Stimulated activated CD8-positive, alpha-beta memory T cell treated with anti-CD3 and anti-CD28 coated beads, Interleukin-4, amount 100 ng/mL, for 24 hours (primary cell): Measurements from ENCODE around the gene ADSL.

Experiments
- DNase-seq: peaks from one replicate; pipeline ENCODE4 v3.0.0-alpha.2; 2020; ENCODE audit warnings: low read depth

The ADSL gene

DNA sequence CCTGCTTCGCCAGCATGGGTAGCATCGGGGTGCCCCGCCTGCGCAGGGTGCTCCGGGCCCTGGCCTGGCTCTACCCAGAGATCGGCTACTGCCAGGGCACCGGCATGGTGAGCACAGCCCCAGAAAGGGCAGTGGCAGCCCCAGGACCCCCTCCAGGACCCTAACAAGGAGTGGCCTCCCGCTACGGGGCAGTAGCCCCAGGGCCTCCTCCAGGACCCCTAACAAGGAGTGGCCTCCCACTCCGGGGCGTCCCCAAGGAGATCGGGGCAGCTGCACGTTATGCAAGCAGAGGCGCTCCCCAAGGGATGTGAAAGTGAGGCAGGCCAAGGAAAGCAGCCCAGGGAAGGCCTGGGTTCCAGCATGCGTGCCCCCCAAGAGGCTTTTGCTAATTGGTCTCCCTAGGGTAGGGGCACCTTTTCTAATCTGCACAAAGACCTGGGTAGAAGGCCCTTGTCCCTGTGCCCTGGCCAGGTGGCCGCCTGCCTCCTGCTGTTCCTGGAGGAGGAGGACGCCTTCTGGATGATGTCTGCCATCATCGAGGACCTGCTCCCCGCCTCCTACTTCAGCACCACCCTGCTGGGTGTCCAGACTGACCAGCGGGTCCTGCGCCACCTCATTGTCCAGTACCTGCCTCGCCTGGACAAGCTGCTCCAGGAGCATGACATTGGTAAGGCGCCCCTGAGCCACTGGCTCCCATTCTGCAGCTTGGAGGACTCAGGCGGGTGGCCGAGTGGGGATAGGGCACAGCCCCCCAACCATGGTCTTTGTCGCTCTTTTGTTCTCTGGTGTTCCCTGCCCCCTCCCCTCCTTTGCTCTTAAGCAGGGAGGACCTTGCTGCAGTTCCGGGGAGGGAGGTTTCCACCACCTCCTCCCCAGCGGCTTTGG lies 59.1 kb downstream of the ADSL start:
- DNase-seq: no peak

- no peak for DNase-seq
These were observed 60.0 kb downstream of the ADSL start for GRCh38 chr22:40406063-40406890.

GRCh38 chr22:40407021-40407761 lies 60.9 kb downstream of the ADSL start:
- no peak for DNase-seq

DNA sequence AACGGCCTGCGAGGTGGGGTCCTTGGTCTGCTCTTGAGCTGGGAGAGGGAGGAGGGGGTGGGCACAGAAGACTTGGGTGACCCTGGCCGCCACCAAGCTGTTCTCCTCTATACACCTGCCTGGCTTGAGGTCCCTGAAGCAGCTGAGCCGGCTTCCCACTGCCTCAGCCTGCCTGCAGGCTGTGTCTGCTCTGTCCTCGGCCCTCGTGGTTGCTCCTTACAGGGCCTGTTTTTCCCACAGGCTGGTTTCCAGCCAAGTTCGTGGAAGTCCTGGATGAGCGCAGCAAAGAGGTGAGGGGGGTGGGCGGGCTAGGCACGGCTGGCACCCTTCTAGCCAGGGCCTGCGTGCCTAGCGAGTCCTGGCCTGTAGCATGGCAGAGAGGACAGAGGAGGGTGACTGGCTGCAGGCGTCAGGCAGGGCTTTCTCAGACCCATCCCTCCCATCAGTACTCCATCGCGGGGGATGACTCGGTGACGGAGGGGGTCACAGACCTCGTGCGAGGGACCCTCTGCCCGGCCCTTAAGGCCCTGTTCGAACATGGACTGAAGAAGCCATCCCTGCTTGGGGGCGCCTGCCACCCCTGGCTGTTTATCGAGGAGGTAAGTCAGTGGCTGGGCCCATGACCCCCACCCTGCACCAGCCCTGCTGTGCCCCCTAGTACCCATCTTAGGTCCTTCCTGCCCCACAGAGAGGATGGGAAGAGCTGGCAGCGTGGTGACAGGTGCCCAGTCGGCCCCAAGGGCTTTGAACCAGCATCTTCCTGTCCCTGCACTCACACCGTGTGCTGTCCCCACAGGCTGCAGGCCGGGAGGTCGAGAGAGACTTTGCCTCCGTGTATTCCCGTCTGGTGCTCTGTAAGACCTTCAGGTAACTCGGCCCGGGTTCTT lies 61.8 kb downstream of the ADSL start:
- DNase-seq: no peak

DNA sequence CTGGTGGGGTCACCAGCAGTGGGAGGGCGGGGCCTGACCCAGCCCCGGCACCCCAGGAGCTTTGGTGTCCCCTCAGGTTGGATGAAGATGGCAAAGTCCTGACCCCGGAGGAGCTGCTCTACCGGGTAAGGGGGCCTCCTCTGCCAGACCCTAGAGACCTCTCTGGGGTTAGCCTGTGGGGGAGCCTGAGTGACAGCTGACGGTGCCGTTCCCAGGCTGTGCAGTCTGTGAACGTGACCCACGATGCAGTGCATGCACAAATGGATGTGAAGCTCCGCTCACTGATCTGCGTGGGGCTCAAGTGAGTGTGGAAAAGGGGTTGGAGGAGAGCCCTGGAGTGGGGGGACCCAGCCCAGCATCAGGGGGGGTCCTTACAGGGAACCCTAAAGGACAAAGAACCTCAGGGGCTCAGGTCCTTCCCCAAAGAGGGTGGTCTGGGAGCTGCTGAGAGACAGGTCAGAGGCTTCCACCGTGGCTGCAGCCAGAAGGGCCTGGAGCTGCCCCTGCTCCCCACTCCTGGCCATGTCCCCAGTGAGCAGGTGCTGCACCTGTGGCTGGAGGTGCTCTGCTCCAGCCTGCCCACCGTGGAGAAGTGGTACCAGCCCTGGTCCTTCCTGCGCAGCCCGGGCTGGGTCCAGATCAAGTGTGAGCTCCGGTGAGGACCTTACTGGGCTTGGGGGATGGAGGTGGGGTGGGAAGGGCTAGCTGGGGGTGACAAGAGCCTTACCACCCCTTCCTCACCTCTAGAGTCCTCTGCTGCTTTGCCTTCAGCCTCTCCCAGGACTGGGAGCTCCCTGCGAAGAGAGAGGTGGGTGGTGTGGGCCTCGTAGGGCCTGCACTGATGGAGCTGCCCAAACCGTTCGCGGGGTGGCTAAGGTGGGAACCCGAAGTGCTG lies 62.7 kb downstream of the ADSL start:
- DNase-seq: no peak

DNA sequence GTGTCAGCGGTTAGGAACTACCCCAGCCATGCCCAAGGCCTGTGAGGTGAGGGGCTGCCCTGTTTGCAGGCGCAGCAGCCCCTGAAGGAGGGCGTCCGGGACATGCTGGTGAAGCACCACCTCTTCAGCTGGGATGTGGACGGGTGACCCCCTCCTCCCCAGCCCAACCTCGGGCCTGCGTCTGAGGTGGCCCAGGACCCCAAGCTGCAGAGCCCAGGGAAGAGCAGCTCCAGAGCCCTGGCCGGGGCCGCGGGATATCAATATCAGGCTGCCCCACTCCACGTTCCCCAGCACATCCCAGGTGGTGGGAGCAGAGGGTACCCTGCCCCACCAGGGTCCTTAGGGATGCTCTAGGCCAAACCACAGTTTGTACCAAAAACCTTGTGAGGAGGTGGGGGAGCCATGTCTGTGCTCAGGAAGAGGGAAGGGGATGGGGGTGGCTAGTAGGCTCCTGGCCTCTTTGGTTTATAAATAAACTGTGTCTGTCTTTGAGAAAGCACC lies 63.4 kb downstream of the ADSL start:
- DNase-seq: no peak

DNA sequence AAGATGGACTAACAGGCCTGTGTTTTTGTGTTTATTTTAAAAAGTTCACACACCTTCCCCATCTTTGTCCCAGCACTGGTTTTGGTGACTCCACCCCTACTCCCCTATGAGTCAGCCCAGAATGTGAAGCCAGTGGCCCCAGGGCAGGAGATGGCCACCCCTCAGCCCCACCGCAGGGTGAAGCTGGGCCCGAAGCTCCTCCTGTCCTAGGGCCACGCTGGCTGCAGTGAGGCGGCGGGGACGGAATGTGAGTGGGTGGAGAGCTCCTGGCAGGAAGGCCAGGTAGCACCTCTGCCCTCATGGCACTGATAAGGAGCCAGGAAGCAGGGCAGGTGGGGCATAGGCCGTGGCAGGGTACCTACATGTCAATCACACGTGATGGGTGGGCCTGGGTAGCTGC lies 64.0 kb downstream of the ADSL start:
- DNase-seq: no peak

GRCh38 chr22:40410731-40411505 lies 64.6 kb downstream of the ADSL start:
- no peak for DNase-seq

DNA sequence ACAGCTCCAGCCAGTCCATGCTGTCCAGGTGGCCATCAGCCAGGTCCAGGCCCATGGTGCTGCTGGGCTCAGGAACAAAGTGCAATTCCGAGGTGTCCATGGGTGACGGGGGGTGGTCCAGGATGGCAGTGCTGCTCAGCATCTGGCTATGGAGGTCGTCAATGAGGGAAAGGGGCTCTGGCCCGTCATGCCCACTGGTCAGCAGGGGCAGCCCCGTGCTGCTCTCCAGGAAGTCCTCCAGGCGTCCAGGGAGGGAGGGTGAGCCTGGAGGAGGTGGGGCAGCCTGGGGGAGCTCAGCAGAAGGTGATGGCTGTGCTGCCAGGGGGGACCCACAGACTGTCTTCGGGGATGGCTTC lies 65.2 kb downstream of the ADSL start:
- no peak for DNase-seq

DNA sequence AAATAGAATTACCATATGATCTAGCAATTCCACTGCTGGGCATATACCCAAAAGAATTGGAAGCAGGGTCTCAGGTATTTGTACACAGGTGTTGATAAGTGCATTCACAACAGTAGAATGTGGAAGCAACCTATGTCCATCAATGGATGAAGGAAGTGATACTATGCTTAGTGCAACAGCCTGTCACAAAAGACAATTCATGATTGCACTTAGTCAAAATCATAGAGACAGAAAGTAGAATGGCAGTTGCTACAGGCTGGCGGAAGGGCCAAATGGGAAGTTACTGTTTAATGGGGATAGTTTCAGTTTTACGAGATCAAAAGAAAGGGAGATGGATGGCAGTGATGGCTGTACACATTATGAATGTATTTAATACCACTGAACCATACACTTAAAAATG lies 66.1 kb downstream of the ADSL start:
- DNase-seq: no peak

- no peak for DNase-seq
These were observed 67.6 kb downstream of the ADSL start for GRCh38 chr22:40413873-40414272.

DNA sequence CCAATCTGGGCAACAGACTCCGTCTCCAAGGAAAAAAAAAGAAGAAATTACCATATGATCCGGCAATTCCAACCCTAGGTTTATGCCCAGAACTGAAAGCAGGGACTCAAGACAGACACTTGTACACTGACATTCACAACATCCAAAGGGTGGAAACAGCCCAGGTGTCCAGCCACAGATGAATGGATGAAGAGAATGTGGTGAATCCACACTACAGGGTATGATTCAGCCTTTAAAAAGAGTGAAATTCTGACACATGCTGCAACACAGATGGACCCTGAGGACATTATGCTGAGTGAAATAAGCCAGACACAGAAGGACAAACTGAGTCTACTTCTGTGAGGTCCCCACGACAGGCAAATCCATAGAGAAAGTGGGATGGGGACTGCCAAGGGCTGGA lies 68.0 kb downstream of the ADSL start:
- DNase-seq: no peak

DNA sequence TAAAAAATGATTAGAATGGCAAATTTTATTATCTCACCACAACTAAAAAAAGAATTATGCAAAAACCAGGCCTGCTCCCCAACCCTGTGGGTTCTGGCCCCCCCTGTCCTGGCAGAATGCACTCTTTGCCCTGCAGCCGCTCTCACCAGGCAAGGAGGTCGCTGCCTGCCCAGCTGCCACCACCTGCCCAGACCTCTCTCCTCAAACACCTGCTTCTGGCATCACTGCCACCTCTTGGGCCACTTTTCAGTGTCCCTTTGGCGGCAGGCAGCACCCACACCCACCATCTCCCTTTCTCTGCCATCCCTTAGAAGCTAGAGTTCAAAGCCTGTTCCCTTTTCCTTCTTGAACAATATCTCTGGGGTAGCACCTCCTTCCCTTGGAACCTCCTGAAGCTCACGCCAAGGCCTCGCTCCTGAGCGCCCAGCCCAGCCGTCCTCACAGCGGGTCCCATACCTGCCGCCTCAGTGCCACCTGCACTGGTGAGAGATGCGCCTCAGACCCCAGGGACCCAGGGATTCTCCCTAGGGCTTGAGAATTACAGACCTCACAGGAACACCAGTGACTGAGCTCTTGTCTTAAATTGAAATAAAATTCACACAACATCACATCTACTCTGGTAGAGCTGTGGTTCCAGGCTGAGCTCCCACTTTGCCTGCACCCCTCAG lies 68.7 kb downstream of the ADSL start:
- no peak for DNase-seq

- no peak for DNase-seq
These were observed 69.4 kb downstream of the ADSL start for GRCh38 chr22:40415531-40416266.

DNA sequence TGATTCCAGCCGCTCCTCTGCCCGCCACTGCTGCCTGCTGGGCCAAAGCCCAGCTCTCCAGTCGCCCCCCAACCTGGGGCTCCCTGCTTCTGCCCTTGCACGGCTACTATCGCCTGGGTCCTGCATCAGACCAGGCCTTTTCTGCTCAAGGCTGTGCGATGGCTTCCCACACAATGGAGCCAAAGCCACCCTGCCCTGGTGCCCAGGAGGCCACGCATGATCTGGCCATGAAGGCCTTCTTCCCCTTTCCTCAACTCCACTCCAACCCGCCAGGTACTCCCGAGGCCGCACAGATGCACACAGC lies 69.9 kb downstream of the ADSL start:
- DNase-seq: no peak

GRCh38 chr22:40416636-40417035 lies 70.3 kb downstream of the ADSL start:
- no peak for DNase-seq

- DNase-seq: no peak
These were observed 70.7 kb downstream of the ADSL start for GRCh38 chr22:40417041-40417440.

DNA sequence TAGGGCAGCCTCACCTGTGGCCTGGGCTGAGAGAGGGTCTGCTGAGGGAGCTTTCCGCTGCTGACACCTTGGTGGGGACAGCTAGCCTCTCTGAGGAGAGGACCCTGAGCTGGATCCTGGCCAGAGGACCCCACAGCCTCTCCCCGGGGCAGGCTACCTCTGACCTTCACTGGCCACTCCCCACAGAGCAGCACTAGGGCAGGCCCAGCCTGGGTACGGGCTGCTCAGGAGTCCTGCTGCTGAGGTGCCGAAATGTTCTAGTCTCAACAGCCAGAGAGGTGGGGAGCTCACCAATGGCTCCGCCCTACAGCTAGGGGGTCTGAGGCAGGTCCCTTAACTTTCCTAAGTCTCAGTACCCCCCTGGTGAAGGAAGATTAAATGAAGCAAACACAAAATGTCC lies 71.6 kb downstream of the ADSL start:
- no peak for DNase-seq
